Bronchial epithelial cell (primary cell): ENCODE results near the gene LGR5. TPM values are rescaled to one million over a fixed set of nuclear protein-coding genes. Genes with fewer than 3 reads are reported as not detected.

ENCODE experiments used
- DNase-seq: peaks from one replicate; pipeline ENCODE4 v3.0.0-alpha.2; 2010; ENCODE audit warnings: low read depth
- FAIRE-seq: peaks from 2 replicates; lab custom pipeline; 2011; peaks lifted over from hg19 to GRCh38; lab: Jason Lieb, UNC
- H3K27me3 ChIP-seq: 2 replicates; pipeline ENCODE4 v1.5.1; 2011; ENCODE audit warnings: low read length; ENCODE audit not compliant: control insufficient read depth, insufficient read depth
- H3K36me3 ChIP-seq: 2 replicates; pipeline ENCODE4 v1.5.1; 2011; ENCODE audit warnings: low read length; ENCODE audit not compliant: control insufficient read depth, insufficient read depth
- H3K4me3 ChIP-seq: 2 replicates; pipeline ENCODE4 v1.5.1; 2011; ENCODE audit warnings: mild to moderate bottlenecking, low read depth, low read length, control low read depth
- total RNA-seq: library from RNA; depleted of rRNA; stranded (reverse); fragments of >200 nt; gene quantifications from 2 replicates; pipeline ENCODE4 v1.2.1, GENCODE V29; 2014
- TF ChIP-seq, protein P1 (sequence below): IDR thresholded peaks from 2 replicates; pipeline ENCODE4 v1.5.1; 2011; ENCODE audit warnings: mild to moderate bottlenecking, moderate library complexity, low read length, control low read depth, inconsistent platforms; ENCODE audit not compliant: insufficient read depth, severe bottlenecking

LGR5 gene
- total RNA-seq, 1 donor from 2014 or later = not detected

DNA sequence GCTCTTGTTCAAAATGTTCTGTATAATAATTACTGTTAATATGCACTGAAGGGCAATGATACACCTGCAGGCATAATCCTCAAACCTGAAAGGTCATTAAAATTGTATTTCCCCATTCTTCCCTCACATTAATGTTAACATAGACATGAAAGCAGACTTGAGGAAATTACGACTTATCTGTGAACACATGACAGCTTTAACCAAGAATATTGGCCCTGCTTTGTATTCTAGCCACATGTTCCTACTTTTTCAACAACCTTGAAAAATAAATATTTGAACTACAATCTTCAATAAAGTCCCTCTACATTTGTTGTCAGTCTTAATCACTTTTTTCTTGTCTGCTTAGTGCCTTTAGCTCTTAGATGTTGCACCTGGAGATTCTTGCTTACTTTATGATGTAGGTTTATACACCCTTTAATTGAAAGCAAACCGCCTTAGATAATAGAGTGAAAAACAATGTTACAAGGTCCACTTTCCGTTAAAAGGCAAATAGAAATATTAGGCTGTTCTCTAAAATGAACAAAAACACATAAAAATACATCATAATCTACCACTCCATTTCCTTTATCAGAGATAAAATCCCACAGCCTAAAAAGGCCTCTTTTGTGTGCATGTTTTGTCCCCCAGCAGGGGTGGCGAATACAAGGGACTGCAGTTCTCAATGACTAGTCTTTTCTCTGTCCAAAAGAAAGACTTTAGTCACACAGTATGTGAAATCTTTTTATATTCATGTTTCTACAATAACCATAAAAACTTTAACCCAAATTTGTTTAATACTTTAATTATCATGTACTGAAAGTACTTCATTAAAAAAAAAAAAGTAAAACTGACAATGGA lies 168.1 kb downstream of the LGR5 start:
- TF ChIP-seq, protein P1, sequence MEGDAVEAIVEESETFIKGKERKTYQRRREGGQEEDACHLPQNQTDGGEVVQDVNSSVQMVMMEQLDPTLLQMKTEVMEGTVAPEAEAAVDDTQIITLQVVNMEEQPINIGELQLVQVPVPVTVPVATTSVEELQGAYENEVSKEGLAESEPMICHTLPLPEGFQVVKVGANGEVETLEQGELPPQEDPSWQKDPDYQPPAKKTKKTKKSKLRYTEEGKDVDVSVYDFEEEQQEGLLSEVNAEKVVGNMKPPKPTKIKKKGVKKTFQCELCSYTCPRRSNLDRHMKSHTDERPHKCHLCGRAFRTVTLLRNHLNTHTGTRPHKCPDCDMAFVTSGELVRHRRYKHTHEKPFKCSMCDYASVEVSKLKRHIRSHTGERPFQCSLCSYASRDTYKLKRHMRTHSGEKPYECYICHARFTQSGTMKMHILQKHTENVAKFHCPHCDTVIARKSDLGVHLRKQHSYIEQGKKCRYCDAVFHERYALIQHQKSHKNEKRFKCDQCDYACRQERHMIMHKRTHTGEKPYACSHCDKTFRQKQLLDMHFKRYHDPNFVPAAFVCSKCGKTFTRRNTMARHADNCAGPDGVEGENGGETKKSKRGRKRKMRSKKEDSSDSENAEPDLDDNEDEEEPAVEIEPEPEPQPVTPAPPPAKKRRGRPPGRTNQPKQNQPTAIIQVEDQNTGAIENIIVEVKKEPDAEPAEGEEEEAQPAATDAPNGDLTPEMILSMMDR = no peak
- no peak for FAIRE-seq

DNA sequence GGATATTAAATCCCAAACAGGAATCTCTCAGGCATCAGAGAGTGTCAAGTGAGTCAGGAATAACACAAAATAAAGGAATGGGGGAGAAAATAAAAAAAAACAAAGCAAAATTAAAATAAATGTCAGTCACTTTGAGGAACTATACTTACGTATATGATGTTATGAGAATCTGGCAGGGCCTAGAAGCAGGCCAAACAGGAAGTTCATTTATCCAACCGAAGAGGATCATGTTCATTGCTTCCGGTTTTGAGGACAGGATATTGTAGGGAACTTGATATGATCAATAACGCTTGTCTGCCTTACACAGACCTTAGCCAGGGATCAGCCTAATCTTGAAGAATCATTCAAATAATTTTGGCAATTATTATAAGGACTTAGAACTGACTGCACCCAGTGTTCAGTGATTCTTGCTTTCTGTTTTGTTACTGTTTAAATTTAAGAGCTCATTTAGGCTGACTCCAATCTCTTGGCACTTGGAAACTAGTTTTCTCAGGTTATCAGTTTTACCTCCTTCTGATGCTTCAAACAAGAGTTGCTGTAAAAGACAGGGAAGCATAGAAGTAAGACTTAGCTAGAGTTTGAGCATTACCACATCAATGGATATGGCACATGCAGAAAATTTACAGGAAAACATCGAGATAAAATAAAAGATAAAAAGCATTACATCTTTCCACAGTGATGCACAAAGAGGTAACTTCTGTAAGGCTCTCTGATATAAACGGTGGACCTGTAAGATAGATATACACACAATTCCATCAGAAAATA lies 170.6 kb downstream of the LGR5 start:
- H3K4me3 ChIP-seq = no peak overlapping the region
- peaks cover 13% of the 10 kb centered on the region for H3K36me3 ChIP-seq
- DNase-seq (no peak), FAIRE-seq (no peak)
- TF ChIP-seq, protein P1 = no peak
- no peaks in the 10 kb centered on the region for H3K27me3 ChIP-seq

More for the DNA sequence above, 168.1 kb downstream of the LGR5 start:
- Histone ChIP-seq H3K27me3 (no peaks in the 10 kb centered on the region), H3K36me3 (peaks cover 9% of the 10 kb centered on the region), H3K4me3 (no peak overlapping the region)
- no peak for DNase-seq

DNA sequence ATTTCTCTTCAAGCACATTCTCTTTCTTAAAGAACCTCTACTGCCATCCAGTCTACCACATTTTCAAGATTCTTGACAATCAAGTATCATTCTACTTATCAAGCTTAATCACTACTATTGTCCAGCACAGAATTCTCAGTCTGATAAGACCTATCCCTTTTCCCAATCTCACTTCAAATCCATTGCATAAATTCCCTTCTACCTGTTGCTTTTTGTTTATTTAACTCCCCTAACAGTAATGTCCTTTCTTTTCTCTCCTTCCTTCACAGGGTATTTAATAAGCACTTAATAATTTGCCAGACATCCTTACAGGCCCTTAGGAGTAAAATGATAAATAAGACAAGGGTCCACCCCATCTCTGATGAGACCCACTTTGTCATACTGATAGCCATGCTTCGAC lies 182.3 kb downstream of the LGR5 start:
- FAIRE-seq = no peak
- DNase-seq = no peak
- TF ChIP-seq, protein P1 = no peak
- peaks cover 13% of the 10 kb centered on the region for H3K36me3 ChIP-seq
- H3K27me3 ChIP-seq = no peaks in the 10 kb centered on the region
- H3K4me3 ChIP-seq = no peak overlapping the region

DNA sequence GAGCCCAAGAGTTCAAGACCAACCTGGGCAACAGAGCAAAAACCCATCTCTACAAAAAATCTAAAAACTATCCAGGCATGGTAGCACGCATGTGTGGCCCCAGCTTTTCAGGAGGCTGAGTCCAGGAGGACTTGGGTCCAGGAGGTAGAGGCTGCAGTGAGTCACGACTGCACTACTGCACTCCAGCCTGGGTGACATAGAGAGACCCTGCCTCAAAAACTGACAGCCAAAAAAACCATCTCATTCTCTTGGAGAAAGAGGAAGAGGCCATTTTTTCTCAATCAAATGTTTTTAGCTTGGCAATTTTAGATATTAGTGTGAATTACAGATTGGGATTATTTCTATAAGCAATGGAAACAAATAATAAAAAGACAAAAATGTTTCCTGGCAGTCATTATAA lies 185.9 kb downstream of the LGR5 start:
- FAIRE-seq = no peak
- Histone ChIP-seq H3K27me3 (no peaks in the 10 kb centered on the region), H3K36me3 (peaks cover 13% of the 10 kb centered on the region), H3K4me3 (no peak overlapping the region)
- no peak for DNase-seq
- TF ChIP-seq, protein P1 = no peak

DNA sequence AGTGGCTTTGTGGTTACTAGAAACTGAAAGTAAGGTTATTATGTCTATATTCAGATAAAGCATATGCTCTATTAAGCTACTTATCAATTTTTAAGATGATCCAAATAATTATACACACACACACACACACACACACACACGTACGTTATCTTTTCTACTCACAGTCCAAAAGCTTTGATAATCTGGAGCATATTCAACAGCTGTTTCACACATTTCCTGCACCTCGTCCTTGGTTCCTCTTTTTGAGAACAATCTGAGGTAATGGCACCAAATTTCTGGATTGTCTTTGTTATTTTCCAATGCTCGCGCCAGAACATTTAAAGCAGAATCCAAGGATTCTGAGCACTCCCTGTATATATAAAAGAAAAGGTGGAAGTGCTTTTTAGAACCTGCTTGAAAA lies 186.5 kb downstream of the LGR5 start:
- H3K4me3 ChIP-seq = no peak overlapping the region
- H3K27me3 ChIP-seq = no peaks in the 10 kb centered on the region
- FAIRE-seq (no peak), DNase-seq (no peak)
- TF ChIP-seq, protein P1 = no peak
- H3K36me3 ChIP-seq = peaks cover 14% of the 10 kb centered on the region
